Trophoblast cell (in vitro differentiated cells and primary cell): Measurements from ENCODE around the gene ACTN2.

Source experiments
- DNase-seq, 2 donors: peaks; one replicate each; pipeline ENCODE4 v3.0.0-alpha.2; 2016
- H2AFZ ChIP-seq: 2 replicates; pipeline ENCODE4 v1.6.1; 2013; ENCODE audit warnings: low read length, moderate library complexity, mild to moderate bottlenecking; ENCODE audit not compliant: insufficient read depth, poor library complexity
- H2AK5ac ChIP-seq: 2 replicates; pipeline ENCODE4 v1.6.1; 2013; ENCODE audit warnings: mild to moderate bottlenecking, low read length
- H2BK120ac ChIP-seq: 2 replicates; pipeline ENCODE4 v1.6.1; 2013; ENCODE audit warnings: low read length, mild to moderate bottlenecking, moderate library complexity; ENCODE audit not compliant: insufficient read depth, poor library complexity
- H2BK12ac ChIP-seq: 2 replicates; pipeline ENCODE4 v1.6.1; 2013; ENCODE audit warnings: mild to moderate bottlenecking, low read length, moderate library complexity
- H2BK5ac ChIP-seq: 2 replicates; pipeline ENCODE4 v1.6.1; 2013; ENCODE audit warnings: low read length, low read depth, moderate library complexity, mild to moderate bottlenecking; ENCODE audit not compliant: poor library complexity
- H3K14ac ChIP-seq: 2 replicates; pipeline ENCODE4 v1.6.1; 2013; ENCODE audit warnings: mild to moderate bottlenecking, low read length
- H3K18ac ChIP-seq: 2 replicates; pipeline ENCODE4 v1.6.1; 2013; ENCODE audit warnings: mild to moderate bottlenecking, low read length
- H3K23ac ChIP-seq: 2 replicates; pipeline ENCODE4 v1.6.1; 2013; ENCODE audit warnings: low read length
- H3K27ac ChIP-seq: 2 replicates; pipeline ENCODE4 v1.5.1; 2013; ENCODE audit warnings: low read depth, mild to moderate bottlenecking, inconsistent platforms, low read length, moderate library complexity
- H3K27me3 ChIP-seq: 2 replicates; pipeline ENCODE4 v1.6.1; 2013; ENCODE audit warnings: inconsistent platforms, mild to moderate bottlenecking, low read length, moderate library complexity; ENCODE audit not compliant: insufficient read depth
- H3K36me3 ChIP-seq, 2 experiments: 1 replicate in 1 of 2; 2 replicates in 1 of 2; pipeline ENCODE4 v1.6.1; 2013; ENCODE audit warnings: low read length in 2 of 2, mild to moderate bottlenecking in 2 of 2, moderate library complexity in 1 of 2; ENCODE audit not compliant: insufficient read depth in 2 of 2, control insufficient read depth in 1 of 2
- H3K4ac ChIP-seq: 2 replicates; pipeline ENCODE4 v1.6.1; 2013; ENCODE audit warnings: low read depth, mild to moderate bottlenecking, low read length, moderate library complexity
- H3K4me1 ChIP-seq, 2 experiments: 1 replicate in 1 of 2; 2 replicates in 1 of 2; pipeline ENCODE4 v1.6.1; 2013; ENCODE audit warnings: low read length in 2 of 2, mild to moderate bottlenecking in 2 of 2, moderate library complexity in 1 of 2; ENCODE audit not compliant: insufficient read depth in 2 of 2, control insufficient read depth in 1 of 2
- H3K4me2 ChIP-seq: 2 replicates; pipeline ENCODE4 v1.6.1; 2013; ENCODE audit warnings: inconsistent platforms, mild to moderate bottlenecking, low read length, moderate library complexity
- H3K4me3 ChIP-seq: 2 replicates; pipeline ENCODE4 v1.5.1; 2013; ENCODE audit warnings: mild to moderate bottlenecking, low read depth, low read length, inconsistent platforms
- H3K79me1 ChIP-seq: one replicate; pipeline ENCODE4 v1.6.1; 2013; ENCODE audit warnings: low read length
- H3K79me2 ChIP-seq: 2 replicates; pipeline ENCODE4 v1.6.1; 2013; ENCODE audit warnings: low read length, mild to moderate bottlenecking; ENCODE audit not compliant: control insufficient read depth, insufficient read depth, poor library complexity
- H3K9ac ChIP-seq: 2 replicates; pipeline ENCODE4 v1.6.1; 2013; ENCODE audit warnings: mild to moderate bottlenecking, low read length
- H3K9me3 ChIP-seq: 2 replicates; pipeline ENCODE4 v1.6.1; 2013; ENCODE audit warnings: low read depth, mild to moderate bottlenecking, control low read depth, inconsistent platforms, low read length; ENCODE audit not compliant: insufficient read depth
- H4K12ac ChIP-seq: 2 replicates; pipeline ENCODE4 v1.6.1; 2013; ENCODE audit warnings: low read depth, mild to moderate bottlenecking, low read length, moderate library complexity
- H4K8ac ChIP-seq: 2 replicates; pipeline ENCODE4 v1.6.1; 2013; ENCODE audit warnings: low read depth, mild to moderate bottlenecking, low read length, moderate library complexity
- H4K91ac ChIP-seq: one replicate; pipeline ENCODE4 v1.6.1; 2013; ENCODE audit warnings: low read depth, mild to moderate bottlenecking, low read length, moderate library complexity
- WGBS: extraction: QIAGEN DNeasy Blood & Tissue Kit; methylation state at CpG from one replicate; pipeline ENCODE4 v1.1.7; 2013; ENCODE audit warnings: missing lambda C conversion rate; ENCODE audit not compliant: insufficient read length, insufficient coverage; ENCODE audit errors: extremely low coverage; 5-methylcytosine and 5-hydroxymethylcytosine counted together

ACTN2 gene

GRCh38 chr1:236802264-236802663 is 116.0 kb downstream of the ACTN2 start:
- Histone ChIP-seq H3K23ac (no peak overlapping the region), H4K12ac (no peak overlapping the region), H3K4ac (no peak overlapping the region), H2BK120ac (no peak overlapping the region), H2BK5ac (no peak overlapping the region), H3K27me3 (no peaks in the 10 kb centered on the region), H3K27ac (no peak overlapping the region), H3K18ac (no peak overlapping the region), H3K79me1 (no peaks in the 10 kb centered on the region), H3K14ac (no peak overlapping the region), H2AK5ac (no peak overlapping the region), H3K9me3 (no peaks in the 10 kb centered on the region), H3K4me1 (no peaks in the 10 kb centered on the region), H3K4me3 (no peak overlapping the region), H2AFZ (no peak overlapping the region), H4K8ac (no peak overlapping the region), H3K4me2 (no peak overlapping the region), H3K79me2 (no peaks in the 10 kb centered on the region), H4K91ac (no peak overlapping the region), H2BK12ac (no peak overlapping the region), H3K36me3 (peaks cover 0 to 4% of the 10 kb centered on the region in 2 experiments), H3K9ac (no peak overlapping the region)
- no peak for DNase-seq
- no CpG with 5 or more reads among the region's 3 CpGs for WGBS

GRCh38 chr1:236806634-236807033 is 120.3 kb downstream of the ACTN2 start:
- Histone ChIP-seq H3K36me3 (peaks cover 2 to 12% of the 10 kb centered on the region in 2 experiments), H3K9ac (no peak overlapping the region), H3K18ac (no peak overlapping the region), H3K4me1 (no peaks in the 10 kb centered on the region), H3K14ac (no peak overlapping the region), H2BK5ac (no peak overlapping the region), H3K4ac (no peak overlapping the region), H3K23ac (no peak overlapping the region), H3K4me3 (no peak overlapping the region), H3K4me2 (no peak overlapping the region), H3K9me3 (no peaks in the 10 kb centered on the region), H4K8ac (no peak overlapping the region), H4K12ac (no peak overlapping the region), H2AFZ (no peak overlapping the region), H2AK5ac (no peak overlapping the region), H4K91ac (no peak overlapping the region), H3K79me2 (no peaks in the 10 kb centered on the region), H2BK12ac (no peak overlapping the region), H3K27me3 (no peaks in the 10 kb centered on the region), H3K79me1 (no peaks in the 10 kb centered on the region), H3K27ac (no peak overlapping the region), H2BK120ac (no peak overlapping the region)
- DNase-seq: no peak
- no CpG with 5 or more reads among the region's 2 CpGs for WGBS

GRCh38 chr1:236808005-236808404 is 121.7 kb downstream of the ACTN2 start:
- WGBS: no CpG with 5 or more reads among the region's 2 CpGs
- H3K9ac ChIP-seq: no peak overlapping the region
- H2AFZ ChIP-seq: no peak overlapping the region

GRCh38 chr1:236808564-236809130 is 122.3 kb downstream of the ACTN2 start:
- Histone ChIP-seq H2BK12ac (no peak overlapping the region), H3K9ac (no peak overlapping the region), H3K27ac (no peak overlapping the region), H3K23ac (no peak overlapping the region), H3K36me3 (peaks cover 2 to 14% of the 10 kb centered on the region in 2 experiments), H3K4me2 (no peak overlapping the region), H2BK120ac (no peak overlapping the region), H3K27me3 (no peaks in the 10 kb centered on the region), H2AK5ac (no peak overlapping the region), H4K8ac (no peak overlapping the region), H3K9me3 (no peaks in the 10 kb centered on the region), H3K4ac (no peak overlapping the region), H3K4me1 (no peaks in the 10 kb centered on the region), H3K4me3 (no peak overlapping the region), H3K14ac (no peak overlapping the region), H3K18ac (no peak overlapping the region), H3K79me1 (no peaks in the 10 kb centered on the region), H2BK5ac (no peak overlapping the region), H4K12ac (no peak overlapping the region), H2AFZ (no peak overlapping the region), H3K79me2 (no peaks in the 10 kb centered on the region), H4K91ac (no peak overlapping the region)
- no CpG with 5 or more reads among the region's 8 CpGs for WGBS
- DNase-seq: no peak

More at GRCh38 chr1:236808005-236808404, 121.7 kb downstream of the ACTN2 start:
- no peak overlapping the region for H2BK12ac ChIP-seq
- no peaks in the 10 kb centered on the region for H3K79me2 ChIP-seq
- no peak overlapping the region for H3K23ac ChIP-seq
- no peak overlapping the region for H3K27ac ChIP-seq
- no peaks in the 10 kb centered on the region for H3K27me3 ChIP-seq
- no peak overlapping the region for H2BK120ac ChIP-seq
- H2AK5ac ChIP-seq: no peak overlapping the region
- no peak overlapping the region for H3K4me2 ChIP-seq
- H4K12ac ChIP-seq: no peak overlapping the region
- H4K91ac ChIP-seq: no peak overlapping the region
- no peak overlapping the region for H3K18ac ChIP-seq
- H2BK5ac ChIP-seq: no peak overlapping the region
- no peak overlapping the region for H3K4me3 ChIP-seq
- DNase-seq: no peak
- H3K36me3 ChIP-seq: peaks cover 2 to 14% of the 10 kb centered on the region in 2 experiments
- H3K4ac ChIP-seq: no peak overlapping the region
- no peak overlapping the region for H3K14ac ChIP-seq
- H3K79me1 ChIP-seq: no peaks in the 10 kb centered on the region
- no peaks in the 10 kb centered on the region for H3K9me3 ChIP-seq
- H3K4me1 ChIP-seq: no peaks in the 10 kb centered on the region
- no peak overlapping the region for H4K8ac ChIP-seq
